ENCODE results near the gene PBX4.

The PBX4 gene

DNA sequence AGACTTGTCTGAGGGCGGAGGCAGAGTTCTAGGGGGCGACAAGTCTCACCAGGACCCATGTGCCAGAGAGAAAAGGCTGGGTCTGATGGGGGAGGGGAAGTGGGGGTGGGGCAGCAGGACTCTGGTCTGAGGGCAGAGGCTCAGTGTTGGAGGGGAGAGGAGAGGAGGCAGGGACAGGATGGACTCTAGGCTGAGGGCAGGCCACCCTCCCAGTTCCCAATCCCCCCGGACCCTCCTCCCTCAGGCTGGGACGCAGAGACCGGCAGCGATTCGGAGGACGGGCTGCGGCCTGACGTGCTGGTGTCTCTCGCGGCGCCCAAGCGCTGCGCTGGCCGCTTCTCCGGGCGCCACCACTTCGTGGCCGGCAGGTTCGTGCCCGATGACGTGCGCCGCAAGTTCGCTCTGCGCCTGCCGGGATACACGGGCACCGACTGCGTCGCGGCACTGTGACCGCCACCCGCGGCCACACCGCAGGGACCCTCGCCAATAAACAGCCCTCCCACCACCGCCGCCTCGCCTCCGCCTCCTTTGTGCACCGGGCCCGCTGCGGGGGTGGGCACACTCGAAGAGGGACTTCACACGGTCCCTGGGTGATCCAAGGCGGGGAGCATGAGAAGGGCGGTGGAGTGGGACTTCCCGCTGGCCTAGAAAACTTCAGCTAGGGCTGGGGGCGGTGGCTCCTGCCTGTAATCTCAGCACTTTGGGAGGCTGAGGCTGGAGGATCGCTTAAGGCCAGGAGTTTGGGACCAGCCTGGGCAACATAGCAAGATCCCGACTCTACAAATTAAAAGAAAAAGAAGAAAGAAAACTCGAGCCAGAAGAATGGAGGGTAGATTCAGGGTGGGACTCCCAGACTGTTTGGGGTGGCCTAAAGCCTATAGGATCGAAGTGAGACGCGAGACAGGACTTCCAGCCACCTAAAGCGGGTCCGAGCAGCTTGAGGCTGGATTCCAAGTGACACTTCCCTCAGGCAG is 81.1 kb downstream of the PBX4 start:
- no peak for DNase-seq

DNA sequence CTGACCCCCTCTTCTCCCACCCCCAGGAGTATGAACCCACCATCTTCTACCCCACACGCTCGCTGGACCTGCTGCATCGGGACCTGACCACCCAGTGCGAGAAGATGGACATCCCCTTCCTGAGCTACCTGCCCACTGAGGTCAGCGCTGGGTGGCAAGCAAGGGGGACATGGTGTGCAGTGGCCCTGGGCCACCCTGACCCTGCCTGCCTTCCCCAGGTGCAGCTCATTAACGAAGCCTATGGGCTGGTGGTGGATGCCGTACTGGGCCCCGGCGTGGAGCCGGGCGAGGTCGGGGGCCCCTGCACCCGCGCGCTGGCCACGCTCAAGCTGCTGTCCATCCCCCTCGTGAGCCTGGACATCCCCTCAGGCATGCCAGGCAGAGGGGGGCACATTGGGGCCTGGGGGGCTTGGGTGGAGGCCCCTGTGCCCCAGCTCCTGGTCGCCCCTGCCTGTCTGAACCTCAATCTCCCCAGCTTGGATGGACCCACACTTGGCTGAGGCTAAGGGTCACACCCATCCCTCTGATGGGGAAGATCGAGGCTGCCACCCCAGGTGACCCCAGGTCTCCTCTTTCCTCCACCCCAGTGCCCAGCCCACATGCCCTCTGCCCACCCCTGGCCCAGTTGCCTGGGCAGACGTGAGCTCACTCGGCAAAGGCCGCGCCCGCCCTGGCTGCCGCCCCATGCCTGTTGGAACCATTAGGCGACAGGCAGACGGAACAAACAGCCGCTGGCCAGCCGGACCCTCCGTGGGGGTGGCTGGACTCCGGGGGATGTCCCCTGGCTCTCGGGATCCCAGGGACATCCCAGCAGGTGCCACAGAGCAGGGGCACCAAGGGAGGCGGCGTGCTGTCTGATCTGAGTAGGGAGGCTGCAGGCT is 82.9 kb downstream of the PBX4 start:
- DNase-seq = no peak

DNA sequence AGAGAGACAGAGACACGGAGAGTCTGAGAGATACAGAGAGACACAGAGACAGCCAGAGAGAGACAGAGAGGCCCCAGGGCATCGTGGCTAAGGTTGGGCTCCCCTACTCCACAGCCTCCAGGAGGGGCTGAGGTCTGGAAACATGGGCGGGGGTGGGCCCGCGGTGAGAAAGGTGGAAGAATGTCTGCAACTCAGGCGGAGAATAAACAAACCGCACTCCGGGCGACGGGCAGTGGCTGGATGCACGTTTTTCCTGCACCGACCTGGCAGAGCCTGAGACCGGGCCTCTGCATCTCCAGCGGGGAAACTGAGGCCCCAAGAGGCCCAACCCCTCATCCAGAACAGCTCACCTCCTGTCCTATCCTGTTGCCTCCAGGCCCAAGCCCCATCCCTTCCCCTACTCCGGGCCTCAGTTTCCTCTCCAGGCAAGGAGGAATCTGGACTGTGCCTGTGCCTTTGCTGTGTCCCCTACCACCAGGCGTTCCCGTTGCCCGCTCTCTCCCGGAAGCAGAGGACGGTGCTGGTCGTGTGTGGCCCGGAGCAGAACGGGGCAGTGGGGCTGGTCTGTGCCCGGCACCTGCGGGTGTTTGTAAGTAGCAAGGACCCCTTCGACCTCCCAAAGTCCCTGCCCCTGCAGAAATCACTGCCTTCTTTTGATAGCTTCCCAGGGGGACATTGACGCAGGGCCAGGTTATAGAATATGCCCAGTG is 83.8 kb downstream of the PBX4 start:
- no peak for DNase-seq

DNA sequence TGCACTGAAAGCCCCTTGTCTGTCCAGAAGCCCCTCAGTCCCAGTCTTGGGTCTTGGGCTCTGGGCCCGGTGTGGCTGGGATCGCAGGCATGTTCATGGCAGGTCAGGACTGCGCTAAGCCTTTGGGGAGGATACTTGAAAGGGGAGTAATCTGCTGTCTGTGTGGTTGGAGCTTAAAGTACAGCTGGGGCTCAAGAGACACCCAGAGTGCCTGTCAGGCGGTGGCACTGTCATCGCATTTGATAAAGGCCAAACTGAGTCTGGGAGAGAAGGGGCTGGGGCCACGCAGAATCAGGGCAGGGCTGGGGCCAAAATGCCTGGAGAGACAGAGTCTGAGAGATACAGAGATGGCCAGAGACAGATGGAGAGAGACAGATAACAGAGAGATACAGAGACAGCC is 84.6 kb downstream of the PBX4 start:
- no peak for DNase-seq

DNA sequence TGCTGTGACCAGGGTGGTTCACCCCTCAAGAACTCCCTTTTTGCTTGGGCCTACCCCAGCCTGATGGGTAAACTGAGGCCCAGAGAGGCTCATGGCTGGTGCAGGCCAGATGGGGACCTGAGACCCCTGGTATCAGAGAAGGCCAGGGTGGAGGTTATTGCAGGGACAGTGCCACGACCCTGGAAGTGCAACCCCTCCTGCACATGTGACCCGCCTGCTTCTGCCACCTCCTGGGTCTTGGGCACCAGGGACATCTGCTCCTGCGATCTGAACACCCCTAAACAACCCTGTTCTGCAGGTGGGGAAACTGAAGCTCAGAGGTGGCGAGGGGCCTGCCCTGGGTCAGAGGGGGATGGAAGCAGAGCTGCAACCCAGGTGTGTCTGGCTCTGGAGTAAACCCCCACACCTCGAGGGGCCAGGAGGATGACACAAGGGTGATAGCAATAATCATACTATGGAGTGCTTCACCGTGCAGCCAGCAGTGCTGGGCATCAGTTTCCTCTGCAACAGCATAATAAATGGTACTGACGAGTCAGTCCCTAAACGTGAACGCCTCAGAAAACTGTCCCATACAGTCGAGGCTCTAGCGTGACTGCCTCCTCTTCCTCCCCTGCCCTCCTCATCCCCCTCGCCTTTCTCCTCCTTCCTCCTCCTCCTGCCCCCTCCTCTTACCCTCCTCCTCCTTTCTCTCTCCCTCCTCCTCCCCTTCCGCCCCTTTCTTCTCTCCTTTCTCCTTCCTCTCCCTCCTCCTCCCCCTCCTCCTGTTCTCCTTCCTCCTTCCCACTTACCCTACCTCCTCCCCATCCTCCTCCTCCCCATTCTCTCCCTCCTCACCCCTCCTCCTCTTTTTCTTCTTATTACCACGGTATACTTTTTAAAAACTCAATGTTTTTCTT is 85.4 kb downstream of the PBX4 start:
- DNase-seq = no peak

DNA sequence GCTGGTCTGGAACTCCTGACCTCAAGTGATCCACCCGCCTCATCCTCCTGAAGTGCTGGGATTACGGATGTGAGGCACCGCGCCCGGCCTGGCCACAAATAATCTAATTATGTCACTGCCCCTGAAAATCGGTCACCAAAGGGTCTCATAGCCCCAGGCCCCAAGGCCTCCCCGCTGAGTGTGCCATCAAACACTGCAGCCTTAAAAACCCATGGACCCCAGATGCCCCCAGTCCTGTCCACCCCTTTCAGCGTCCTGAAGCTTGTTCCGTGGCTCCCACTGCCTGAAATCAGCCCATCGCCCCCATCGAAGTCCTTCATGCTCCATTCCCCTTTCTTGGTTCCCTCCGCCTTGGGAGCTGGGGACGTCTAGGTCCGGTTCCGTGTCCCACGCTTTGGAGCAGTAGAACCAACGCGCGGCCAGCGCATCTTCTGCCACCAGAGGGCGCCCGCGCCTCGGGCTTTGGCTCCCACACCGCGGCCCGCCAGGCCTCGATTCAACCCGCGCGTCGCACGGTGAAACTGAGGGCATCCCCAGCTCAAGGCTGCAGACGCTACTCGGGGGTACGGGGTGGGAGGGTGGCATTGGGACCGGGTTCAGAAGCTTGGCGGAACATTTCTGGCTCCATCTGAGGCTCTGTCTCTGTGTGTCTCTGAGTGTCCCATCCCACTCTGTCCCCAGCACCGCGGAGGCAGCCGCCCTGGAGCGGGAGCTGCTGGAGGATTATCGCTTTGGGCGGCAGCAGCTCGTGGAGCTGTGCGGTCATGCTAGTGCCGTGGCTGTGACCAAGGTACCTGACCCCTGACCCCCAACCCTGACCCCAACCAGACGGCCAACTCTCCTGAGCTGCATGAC is 86.3 kb downstream of the PBX4 start:
- DNase-seq = peak; percentile 96

DNA sequence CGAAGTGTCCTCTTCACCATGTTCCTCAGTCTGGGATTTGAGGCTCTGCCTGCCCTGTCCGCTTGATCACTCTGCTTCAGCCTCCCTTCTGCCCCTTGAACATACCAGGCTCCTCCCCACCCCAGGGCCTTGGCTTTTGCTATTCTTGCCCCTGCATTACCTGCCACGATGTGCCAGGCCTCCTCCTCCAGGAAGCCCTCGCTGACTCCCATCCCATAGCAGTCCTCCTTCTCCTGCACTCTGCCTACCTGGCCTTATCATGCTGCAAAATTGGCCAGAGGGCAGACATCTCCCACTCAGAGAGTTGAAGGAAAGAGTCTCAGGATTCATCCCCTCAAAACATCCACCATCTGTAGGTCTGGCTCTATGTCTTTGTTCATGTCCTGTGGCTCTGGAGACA is 87.6 kb downstream of the PBX4 start:
- DNase-seq = no peak

DNA sequence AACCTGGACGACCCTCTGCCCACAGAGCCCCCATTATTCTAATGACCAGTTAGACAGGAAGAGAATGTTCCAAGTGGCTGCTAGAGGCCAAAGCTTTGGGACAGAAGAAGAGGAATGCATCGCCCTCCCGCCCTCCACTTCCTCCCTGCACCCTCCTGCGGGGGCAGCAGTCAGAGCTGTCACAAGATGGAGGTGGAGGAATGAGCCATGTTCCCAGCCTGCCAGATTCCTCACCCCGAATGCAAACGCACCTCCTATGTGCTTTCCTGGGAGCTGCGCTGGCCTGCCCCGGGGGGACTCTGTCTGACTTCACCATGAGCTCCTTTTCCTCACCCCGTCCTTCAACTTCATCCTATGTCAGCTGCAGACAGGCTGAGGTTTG is 88.1 kb downstream of the PBX4 start:
- DNase-seq = no peak

DNA sequence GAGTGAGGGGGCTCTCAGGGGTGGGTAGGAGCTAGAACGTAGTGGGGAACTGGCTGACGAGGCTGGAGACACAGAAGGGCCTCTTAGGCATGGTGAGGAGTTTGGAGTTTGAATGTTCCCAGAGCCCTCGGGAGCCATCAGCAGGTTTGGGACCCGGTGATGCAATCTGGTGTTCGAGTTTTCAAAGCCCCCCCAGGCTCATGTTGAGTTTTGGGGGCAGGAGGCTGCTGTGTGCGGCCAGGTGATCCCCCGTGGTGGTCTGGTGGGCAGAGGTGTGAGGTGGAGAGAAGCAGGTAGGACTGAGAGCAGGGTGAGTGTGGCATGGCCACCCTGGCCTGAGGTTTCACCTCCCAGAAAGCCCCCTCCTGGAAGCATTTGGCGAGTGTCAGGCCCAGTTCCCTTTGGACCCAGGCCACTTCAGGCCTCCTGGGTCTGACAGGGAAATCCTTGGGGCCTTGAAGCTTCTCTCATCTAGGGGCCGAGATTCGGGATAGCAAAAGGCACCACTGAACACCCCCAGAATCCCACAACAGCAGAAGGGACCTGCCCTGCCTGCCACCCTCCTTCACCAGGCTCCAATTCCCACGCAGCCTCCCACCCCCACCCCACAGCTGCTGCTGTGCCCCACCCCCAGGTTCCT is 88.6 kb downstream of the PBX4 start:
- DNase-seq = no peak

DNA sequence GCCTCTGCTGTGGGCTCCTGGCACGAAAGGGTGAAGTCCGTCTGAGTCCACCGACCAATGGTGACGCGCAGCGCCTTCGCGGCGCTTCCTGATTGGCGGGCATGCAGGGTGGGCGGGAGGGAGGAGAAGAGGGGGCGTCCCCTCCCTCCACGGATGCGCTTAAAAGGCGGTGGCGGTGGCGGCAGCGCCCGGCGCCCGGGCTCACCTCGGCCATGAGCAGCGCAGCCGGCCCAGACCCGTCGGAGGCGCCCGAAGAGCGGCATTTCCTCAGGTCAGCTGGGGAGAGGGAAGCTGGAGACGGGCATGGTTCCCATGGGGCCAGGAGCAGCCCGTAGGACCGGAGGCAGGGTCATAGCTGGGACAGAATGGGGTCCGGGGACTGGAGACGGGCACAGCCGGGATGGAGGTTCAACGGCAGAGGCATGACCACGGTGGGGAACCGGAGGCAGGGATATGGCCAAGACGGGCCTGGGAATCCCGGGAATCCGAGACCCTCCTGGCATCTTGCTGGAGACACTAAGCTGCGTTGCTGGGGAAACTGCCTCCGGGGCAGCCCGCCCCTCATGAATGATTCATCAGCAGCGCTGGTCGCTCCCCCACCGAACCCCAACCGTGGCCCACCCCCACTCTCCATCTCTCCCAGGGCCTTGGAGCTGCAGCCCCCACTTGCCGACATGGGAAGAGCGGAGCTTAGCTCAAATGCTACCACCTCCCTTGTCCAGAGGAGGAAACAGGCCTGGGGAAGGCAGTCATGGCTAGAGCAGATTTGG is 89.6 kb downstream of the PBX4 start, which contains the start of gene YJEFN3:
TSS of gene YJEFN3 (plus strand) at position 191 of the 770 bp plus-strand sequence. CDS start at position 213, 22 bp downstream.
- DNase-seq = no peak

DNA sequence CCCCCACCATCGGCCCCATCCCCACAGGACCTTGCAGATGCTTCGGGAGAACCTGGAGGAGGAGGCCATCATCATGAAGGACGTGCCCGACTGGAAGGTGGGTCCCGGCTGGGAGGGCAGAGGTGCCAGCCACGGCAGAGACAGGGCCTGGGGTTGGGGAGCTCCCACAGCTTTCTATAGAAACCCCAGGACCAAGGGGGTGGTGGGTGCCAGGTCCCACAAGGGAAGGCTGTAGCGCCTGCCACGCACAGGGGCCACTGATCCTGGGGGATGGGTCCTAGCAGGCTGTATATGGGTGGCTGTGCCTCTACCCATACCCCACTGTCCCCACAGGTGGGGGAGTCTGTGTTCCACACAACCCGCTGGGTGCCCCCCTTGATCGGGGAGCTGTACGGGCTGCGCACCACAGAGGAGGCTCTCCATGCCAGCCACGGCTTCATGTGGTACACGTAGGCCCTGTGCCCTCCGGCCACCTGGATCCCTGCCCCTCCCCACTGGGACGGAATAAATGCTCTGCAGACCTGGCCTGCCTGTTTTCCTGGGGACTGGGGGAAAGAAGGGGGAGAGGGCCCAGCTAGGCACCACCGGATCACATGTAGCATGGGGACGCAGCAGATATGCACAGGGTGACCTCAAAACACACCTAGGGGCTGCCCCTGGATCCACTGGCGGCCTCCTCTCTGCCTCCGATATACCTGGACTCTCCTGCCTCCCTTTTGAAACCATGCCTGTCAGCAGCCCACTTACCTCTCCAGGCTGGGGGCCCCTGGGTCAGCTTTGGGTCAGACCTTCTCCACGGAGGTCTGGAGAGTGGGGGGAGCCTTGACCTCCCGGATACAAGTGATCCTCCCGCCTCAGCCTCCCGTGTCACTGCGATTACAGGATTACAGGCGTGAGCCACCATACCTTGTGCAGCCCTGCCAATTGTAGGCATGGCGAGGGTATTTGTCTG is 90.5 kb downstream of the PBX4 start:
- no peak for DNase-seq

DNA sequence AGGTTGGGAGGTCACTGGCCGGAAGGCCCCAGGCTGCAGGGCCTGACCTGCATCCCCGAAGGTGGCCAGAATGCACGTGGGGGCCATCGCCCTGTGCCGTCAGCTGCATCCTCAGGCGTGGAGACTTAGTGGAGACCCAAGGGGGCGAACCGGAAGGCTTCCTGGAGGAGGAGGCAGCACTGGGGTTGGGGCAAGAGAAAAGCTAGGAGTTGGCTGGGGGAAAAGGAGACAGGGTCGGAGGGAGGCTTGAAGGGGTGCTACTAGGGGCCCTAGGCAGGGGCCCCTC is 91.2 kb downstream of the PBX4 start:
- no peak for DNase-seq

DNA sequence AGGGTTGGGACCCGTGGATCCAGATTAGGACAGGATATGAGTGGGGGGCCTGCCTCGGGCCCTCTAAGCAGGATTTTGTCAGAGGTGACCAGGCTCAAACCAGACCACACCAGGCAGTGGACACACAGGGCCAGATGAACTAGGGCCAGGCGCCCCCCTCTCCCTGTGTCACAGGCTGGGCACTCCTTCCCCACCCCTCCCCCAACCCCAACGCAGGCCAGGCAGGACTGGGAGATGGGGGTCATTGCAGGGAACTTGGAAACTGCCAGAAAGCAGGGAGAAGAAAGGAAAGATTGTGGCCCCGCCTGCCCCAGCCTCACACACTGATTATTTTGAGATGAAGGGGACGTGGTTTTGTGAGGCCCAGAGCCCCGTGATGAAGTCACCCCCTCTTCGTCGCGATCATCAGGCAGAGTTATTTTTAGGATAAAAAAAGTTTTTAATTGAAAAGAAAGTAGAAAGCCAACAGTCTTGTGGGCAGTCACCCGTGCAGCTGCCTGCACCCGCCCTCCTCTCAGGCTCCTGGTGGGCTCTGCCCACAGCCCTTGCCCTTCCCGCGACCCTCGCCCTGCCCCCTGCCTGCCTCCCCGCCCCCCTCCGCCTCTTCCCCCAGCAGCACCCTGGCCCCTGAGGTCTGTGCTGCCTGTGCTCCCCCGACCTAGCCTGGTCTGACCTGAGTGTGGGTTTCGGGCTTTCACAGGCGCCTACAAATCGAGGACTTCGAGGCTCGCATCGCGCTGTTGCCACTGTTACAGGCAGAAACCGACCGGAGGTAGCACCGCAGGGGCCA is 91.7 kb downstream of the PBX4 start:
- DNase-seq = no peak

DNA sequence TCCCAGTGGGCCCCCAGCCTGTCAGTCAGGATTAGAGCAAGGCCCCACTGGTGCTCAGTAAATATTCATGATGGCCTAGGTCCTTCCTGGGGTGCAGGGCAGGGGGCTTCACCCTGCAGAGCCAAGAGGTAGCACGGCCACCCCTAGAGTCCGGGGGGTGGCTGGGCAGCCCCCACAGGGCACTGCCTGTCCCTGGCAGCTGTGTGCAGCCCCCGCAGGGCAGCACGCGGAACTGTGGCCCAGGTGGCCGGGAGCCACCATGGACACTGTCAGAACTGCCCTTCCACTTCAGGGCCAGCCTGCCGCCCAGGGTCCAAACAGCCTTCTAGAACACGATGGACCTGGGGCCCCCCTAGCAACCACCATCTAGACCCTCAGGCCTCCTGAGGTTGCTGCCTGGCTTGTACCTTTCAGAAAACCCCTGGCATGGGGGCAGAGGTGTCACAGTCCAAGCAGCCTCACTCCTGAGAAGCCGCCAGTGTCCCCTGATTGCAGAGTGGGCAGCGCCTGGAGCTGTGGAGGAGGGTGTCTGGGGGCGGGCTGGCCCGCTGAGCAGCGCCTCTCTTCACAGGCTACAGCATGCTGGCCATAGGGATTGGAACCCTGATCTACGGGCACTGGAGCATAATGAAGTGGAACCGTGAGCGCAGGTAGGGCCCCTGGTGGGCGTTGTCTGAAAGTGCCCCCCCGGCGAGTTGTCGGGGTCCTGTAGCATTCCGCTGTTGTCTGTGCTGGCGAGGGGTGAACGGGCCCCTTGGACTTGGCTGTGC is 92.7 kb downstream of the PBX4 start:
- no peak for DNase-seq

DNA sequence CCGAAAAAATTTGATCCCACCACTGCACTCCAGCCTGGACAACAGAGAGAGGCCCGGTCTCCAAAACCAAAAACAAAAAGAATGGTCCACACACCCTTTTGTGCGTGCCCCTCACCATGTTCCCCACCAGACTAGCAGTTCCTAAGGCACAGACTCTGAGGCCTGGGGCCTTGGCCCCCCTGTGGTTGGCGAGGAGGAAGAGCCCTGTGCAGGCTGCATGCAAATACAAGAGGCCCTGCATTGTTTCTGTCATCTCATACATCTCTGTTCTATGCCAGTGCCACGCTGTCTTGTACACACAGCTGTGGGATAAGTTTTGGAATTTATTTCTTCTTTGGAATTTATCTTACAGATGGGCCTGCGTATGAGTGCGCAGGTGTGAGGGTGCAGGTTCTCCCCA is 94.4 kb downstream of the PBX4 start:
- no peak for DNase-seq

DNA sequence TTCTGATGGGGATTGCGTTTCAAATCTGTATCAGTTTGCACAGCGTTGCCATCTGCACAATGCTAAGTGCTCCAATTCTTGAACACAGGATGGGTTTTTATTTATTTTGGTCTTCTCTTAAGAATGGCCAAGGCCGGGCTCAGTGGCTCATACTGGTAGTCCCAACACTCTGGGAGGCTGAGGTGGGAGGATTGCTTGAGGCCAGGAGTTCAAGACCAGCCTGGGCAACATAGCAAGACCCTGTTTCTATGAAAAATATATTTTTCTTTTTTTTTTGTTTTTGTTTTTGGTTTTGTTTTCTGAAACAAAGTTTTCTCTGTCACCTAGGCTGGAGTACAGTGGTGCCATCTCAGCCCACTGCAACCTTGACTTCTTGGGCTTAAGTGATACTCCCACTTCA is 95.3 kb downstream of the PBX4 start:
- DNase-seq = no peak

DNA sequence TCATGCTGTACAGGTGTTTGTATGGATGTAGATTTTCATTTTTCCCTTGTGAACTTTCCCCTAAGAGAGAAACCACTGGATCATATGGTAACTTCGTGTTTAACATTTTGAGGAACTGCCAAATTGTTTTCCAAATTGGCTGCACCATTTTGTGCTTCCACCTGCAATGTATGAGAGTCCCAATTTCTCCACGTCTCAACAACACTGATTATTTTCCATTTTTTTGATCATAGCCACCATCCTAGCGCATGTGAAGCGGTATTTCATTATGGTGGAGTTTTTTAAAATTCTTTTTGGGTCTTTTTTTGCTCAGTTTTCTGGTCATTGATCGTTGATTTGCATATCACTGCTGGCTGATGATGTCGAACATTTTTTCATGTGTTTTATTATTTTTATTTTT is 97.5 kb downstream of the PBX4 start:
- DNase-seq = no peak

Measured in OCI-M1 (cell line).